ENCODE measurements around the gene HINFP.

GRCh38 chr11:119181677-119182412 is 60.5 kb downstream of the HINFP start:
- TF ChIP-seq CTCF (conservative IDR thresholded peaks at IDR 0.05) (no peak), ZFX (IDR thresholded peaks at IDR 0.05) (no peak)

Data from C4-2B (cell line).